Activated naive CD4-positive, alpha-beta T cell (primary cell): ENCODE data around the gene HIGD2A.

Experiments used
- DNase-seq, 4 experiments: peaks; one replicate each; lab custom pipeline; 2025; lab: John Stamatoyannopoulos, UW

Gene HIGD2A

DNA sequence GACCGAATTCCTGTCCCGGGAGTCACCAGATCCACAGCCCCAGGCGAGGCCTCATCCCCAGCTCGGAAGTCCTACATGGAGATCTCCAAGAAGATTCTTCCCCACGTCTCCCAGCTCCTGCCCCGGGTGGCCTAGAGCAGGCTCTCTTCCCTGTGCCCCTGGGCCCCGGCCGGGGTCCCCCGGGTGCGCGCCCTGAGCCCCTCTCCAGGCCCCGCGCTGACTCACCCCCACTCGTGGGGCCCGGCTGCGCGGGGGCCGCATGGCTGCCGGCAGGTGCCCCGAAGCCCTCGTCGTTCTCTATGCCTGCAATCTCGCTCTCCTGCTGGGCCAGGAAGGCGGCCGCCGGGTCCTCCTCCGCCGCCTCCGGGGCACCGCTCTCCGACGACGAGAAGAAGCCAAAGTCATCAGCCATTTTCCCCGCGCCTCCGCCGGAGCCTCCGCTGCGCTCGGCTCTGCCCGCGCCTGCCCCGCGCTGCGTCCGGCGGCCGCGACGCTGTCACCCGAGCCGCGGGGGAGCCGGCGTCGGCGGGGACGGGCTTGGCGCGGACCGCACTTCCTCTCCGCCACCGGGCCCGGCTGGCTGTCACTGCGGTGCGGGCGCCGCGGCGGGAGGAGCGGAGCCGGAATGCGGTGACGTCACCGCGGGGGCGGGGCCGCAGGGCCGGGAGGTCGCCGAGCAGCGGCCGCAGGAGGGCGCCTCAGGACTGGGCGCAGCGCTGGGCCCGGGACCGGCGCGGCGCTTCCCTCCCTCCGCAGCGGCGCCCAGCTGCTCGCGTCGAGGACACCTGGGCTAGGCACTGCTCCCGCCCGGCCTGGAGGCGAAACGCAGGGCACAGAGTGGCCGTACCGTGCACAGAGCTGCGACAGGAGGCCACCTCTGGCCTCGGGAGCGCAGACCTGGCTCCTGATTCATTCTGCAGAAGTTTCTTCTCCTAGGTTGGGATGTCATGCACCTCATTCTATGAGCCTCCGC, 27.7 kb downstream of the HIGD2A start, which contains the start of gene CLTB:
Gene CLTB, minus strand, starts transcription at position 588 of the 973 bp plus-strand sequence. Its CDS starts 176 bp downstream, at position 412.
- DNase-seq = peak; percentile 66 to 93 (median 80)

DNA sequence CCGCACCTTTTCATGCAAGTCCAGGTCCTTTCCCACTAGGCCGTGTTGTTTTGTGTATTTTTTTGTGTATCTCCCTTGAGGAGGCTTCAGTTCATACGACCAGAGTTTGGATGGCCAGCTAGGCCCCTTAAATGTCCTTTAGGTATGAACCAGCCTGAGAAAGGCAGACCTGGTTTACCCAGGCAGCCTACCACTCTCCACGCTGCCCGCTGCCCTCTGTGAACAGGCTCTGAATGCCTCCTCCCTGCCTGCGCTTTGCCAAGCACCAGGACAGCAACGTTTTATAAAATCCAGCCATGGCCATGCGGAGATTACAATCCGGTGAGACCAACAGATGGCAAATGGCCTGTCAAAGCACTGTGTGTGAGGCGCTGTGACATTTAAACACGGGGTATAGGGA, 28.4 kb downstream of the HIGD2A start:
- DNase-seq = no peak

DNA sequence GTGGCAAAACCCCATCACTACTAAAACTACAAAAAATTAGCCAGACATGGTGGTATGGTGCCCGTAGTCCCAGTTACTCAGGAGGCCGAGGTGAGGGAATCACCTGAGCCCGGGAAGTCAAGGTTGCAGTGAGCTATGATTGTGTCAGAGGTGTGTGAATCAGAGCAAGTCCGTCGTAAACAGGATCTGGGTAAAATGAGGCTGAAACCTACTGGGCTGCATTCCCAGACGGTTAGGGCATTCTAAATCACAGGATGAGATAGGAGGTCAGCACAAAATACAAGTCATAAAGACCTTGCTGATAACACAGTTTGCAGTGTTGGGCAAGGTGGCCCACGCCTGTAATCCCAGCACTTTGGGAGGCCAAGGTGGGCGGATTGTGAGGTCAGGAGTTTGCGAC, 29.7 kb downstream of the HIGD2A start:
- no peak for DNase-seq

DNA sequence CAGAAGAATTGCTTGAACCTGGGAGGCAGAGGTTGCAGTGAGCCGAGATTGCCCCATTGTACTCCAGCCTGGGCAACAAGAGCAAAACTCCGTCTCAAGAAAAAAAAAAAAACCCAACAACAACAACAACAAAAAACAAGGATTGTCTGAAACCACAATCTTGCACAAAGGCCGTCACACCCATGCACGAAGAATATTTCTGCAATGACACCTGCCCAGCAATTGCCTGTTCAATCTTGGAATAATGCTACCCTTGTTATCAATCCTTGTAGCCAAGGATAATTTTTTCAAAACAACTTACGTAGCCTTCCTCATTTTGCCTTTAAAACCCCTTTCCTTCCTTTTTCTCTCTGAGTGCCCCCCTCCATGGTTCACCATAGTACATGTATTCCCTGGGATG, 31.5 kb downstream of the HIGD2A start:
- DNase-seq = no peak

DNA sequence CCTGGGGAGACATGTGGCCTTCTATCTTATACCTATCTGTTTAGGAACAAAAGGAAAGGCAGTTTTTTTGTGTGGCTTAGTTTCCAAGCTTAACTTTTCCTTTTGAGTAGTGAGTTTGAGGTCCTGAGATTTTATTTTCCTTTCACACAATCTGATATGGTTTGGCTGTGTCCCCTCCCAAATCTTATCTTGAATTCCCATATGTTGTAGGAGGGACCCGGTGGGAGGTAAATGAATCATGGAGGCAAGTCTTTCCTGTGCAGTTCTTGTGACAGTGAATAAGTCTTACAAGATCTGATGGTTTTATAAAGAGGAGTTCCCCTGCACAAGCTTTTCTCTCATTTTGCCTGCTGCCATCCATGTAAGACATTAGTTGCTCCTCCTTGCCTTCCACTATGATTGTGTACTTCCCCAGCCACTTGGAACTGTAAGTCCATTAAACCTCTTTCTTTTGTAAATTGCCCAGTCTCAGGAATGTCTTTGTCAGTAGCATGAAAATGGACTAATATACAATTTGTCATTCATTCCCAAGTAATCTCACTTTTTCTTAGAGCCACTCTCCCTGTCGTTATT, 32.5 kb downstream of the HIGD2A start:
- DNase-seq = no peak

DNA sequence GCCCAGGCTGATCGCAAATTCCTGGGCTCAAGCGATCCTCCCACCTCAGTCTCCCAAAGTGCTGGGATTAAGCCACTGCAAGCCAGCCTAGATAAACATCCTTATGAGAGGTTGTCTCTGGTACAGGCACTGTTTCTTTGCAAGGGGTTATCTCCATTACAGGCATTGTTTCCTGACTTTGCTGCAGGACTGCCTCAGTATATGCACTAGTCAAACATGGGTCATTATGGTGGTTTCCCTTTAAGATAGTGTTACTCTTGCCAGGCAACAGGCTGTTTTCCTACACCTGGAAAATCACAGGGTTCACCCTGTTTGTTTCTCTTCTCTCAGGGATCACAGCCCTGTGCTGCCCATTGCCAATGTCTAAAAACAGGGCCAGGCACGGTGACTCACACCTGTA, 35.6 kb downstream of the HIGD2A start:
- DNase-seq = no peak

DNA sequence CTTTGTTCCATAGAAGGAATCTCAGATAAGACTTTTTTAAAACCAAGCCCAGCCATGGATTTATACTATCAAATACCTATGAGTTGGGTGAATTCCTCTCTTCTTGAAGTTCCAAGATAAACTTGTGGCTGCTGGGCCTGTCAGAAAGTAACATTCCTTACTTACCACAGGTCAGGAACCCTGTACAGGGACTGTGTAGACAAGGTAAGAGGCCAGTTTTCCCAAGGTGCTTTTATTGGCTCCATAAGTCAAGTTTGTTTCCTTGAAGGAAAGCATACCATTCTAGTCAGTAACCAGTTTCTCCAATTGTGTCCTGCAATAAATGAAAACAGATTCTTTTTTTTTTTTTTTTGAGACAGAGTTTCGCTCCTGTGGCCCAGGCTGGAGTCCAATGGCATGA, 36.6 kb downstream of the HIGD2A start:
- no peak for DNase-seq

DNA sequence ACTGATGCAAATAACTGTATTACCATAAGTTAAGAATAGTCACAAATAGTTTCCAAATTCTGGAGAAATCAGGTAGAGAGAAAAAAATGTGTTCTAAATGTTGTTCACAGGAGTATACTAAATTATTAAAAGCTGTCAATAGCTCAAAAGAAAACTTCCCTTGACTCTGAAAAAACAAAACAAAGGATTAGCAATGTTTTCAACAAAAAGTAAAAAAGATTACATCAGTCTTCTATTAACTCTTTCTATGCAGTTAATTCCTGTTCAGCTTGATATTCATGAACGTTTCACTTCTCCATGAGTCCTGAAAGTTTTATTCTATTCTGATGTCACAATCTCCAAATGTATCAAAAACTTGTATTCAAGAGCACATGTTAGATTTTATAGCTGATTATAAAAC, 37.2 kb downstream of the HIGD2A start:
- DNase-seq = no peak

DNA sequence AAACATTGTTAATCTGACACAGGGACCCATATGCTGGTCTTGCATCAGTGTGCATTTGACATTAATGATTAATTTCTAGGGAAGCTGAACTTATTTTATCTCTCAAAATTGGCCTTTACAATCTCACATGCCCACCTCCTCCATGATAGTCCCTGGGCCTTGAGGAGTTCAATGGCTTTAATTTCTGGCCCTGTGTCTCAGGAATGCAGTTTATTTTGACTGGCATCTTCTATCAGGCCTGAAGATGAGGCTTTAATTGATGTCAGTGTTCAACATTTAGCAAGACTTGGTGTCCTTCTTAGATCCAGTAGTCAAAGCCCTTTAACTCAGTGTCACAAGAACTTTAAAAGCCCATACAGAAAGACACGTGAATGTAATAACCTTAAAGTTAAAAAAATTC, 38.3 kb downstream of the HIGD2A start:
- DNase-seq = no peak

DNA sequence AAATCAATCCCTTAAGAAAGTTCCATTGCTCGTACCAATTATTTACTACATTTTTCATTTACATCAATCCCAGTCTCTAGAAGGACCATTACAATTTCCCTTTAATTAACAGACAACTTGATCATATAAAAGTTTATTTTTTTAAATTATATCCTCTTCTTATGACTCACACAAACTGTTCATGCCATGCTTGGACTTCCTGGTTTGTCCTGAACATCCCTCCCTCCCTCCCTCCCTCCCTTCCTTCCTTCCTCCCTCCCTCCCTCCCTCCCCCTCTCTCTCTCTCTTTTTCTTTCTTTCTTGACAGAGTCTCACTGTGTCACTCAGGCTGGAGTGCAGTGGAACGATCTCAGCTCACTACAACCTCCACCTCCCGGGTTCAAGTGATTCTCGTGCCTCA, 39.4 kb downstream of the HIGD2A start:
- no peak for DNase-seq

DNA sequence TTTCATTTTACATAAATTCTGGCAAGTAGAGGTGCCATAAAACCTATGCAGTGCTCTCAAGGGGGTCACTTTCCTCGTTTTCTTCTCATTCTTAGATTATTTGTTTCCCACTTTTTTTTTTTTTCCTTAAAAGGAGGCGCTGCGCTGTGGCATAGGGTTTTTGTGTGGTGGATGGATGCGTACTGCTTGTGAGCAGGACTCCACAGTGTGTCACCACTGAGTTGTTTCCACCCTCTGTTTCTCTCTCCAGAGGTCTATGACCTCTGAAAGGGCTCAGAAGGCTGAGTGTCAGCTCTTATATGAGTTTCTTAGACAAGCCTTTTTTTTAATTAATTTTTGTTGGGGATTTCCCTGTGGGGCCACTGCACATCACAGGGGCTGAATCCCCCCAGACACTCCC, 41.4 kb downstream of the HIGD2A start:
- no peak for DNase-seq

DNA sequence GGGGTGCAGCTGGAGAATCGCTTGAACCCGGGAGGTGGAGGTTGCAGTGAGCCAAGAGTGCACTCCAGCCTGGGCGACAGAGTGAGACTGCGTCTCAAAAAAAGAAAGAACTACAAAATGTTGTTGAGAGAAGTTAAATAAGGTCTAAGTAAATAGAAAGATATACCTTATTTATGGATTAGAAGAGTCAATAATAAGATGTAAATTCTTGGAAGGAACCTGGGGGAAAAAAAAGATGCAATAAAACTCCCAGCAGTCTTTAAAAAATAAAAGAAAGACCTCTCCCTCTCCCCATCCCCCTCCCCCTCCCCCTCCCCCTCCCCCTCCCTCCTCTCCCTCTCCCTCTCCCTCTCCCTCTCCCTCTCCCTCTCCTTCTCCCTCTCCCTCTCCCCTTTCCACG, 44.2 kb downstream of the HIGD2A start:
- no peak for DNase-seq

DNA sequence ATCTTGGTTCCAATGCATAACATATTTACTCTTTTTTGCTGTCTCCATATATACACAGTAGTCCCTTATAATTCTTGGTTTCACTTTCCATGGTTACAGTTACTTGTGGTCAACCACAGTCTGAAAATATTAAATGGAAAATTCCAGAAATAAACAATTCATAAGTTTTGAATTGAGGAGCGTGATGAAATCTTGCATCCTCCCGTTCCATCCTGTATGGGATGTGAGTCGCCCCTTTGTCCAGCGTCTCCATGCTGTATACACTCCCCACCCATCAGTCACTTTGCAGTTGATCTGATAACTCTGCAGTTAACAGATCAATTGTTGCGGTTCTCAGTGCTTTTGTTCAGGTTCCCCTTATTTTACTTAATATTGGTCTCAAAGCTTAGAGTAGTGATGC, 48.1 kb downstream of the HIGD2A start:
- DNase-seq = no peak

DNA sequence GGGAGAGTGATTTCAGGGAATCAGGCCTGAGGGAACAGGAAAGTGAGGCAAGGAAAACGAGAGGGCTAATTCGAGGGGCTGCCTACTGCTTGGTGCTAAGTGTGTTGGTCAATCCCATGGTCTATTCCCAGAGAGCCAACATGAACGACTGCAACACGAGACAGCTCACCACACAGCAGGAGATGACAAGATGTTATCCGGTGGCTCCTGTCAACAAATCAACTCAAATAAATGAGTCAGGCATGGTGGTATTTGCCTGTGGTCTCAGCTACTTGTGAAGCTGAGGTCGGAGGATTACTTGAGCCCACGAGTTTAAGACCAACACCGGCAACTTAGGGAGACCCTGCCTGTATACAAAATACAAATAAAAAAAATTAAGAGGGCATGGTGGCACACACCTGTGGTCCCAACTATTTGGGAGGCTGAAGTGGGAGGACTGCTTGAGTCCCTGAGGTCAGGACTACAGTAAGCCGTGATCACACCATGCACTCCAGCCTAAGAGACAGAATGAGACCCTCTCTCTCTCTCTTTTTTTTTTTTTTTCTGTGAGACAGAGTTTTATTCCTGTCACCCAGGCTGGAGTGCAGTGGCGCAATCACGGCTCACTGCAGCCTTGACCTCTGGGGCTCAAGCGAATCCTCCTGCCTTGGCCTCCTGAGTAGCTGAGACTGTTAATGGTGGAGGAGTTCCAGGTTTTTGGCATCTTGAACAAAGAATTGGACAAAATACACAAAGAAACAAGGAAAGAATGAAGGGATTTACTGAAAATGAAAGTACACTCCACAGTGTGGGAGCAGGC, 50.6 kb downstream of the HIGD2A start:
- no peak for DNase-seq
